ENCODE results near the gene ST3GAL6.

ST3GAL6 gene, protein sequence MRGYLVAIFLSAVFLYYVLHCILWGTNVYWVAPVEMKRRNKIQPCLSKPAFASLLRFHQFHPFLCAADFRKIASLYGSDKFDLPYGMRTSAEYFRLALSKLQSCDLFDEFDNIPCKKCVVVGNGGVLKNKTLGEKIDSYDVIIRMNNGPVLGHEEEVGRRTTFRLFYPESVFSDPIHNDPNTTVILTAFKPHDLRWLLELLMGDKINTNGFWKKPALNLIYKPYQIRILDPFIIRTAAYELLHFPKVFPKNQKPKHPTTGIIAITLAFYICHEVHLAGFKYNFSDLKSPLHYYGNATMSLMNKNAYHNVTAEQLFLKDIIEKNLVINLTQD

GRCh38 chr3:98763076-98763475 lies at the start of gene ST3GAL6:
Gene ST3GAL6, plus strand, starts transcription at chr3:98763340. Its CDS starts 5,101 bp downstream, at chr3:98768441.
- no peak for DNase-seq (ENCODE audit: low read depth in 2 of 2)

DNA sequence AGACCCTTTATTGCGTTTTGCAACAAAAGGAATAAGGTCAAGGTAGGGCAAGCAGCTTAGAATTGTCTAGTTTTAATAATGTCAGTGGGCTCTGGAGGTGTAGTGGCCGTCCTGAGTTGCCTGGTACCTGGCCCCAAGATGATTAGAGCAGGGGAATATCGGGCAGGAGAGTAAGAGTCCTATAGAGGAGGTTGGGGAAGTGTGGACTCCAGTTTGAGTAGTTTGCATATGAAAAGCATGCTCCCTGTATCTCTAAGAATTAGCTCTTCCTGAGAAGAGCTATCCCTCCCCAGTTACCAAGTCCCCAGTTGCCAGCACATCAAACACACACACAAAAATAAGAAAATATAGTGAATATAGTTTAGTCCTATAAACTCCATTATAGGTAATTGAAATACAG lies 49.2 kb upstream of the ST3GAL6 start:
- no peak for DNase-seq (ENCODE audit: low read depth in 2 of 2)

GRCh38 chr3:98717584-98717983 lies 45.6 kb upstream of the ST3GAL6 start:
- no peak for DNase-seq (ENCODE audit: low read depth in 2 of 2)

DNA sequence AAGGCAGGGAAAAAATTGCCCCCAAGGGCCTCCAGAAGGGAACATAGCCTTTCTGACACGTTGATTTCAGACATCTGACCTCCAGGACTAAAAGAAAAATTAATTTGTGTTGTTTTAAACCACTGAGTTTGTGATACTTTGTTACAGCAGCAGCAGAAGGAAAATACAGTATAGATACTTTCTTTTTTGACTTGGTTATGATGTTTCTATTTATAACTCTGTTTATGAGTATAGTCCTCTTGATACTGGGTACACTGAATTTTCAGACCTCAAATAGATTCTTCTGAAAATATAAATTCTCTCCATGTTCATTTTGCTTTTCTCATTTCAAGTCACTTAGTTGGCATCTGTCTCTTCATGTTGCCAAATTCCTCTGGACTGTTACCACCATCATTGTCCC lies 44.4 kb upstream of the ST3GAL6 start:
- no peak for DNase-seq (ENCODE audit: low read depth in 2 of 2)

GRCh38 chr3:98721776-98722175 lies 41.4 kb upstream of the ST3GAL6 start:
- DNase-seq (ENCODE audit: low read depth in 2 of 2) = no peak

GRCh38 chr3:98722389-98722788 lies 40.8 kb upstream of the ST3GAL6 start:
- no peak for DNase-seq (ENCODE audit: low read depth in 2 of 2)

DNA sequence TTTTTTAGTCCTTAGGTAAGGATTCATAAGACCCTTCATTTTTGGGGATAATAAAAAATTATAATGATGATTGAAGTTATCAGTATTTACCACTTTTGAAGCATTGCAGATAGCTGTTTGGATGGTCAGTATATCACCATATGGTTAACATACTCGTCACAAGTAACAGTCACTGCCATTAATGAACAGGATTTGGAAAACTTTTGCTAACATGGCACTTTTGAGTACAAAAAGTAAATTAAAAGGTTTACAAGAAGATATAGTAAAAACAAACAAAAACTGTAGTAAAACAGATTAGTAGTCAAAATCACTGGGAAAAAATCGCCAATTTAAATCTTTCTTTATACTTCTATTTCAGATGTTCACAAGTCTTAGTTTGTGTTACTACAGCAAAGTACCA lies 37.8 kb upstream of the ST3GAL6 start:
- no peak for DNase-seq (ENCODE audit: low read depth in 2 of 2)

DNA sequence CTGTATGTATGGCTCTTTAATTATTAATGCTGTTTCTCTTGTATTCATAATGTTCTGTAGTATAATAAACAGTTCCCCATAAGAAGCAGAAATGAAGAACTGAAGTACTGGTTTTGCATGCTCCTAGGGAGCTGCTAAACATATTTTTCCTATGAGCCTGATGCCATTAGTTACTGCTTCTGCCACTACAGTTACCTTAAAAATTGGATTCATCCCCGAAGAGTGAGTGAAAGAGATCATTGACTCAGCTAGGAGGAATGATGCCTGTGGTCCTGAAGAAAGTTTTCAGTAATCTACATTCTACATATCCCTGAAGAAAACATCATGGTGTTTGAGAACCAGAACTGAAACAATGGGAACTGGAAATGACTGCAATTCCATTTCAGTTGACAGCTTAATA lies 37.1 kb upstream of the ST3GAL6 start:
- no peak for DNase-seq (ENCODE audit: low read depth in 2 of 2)

DNA sequence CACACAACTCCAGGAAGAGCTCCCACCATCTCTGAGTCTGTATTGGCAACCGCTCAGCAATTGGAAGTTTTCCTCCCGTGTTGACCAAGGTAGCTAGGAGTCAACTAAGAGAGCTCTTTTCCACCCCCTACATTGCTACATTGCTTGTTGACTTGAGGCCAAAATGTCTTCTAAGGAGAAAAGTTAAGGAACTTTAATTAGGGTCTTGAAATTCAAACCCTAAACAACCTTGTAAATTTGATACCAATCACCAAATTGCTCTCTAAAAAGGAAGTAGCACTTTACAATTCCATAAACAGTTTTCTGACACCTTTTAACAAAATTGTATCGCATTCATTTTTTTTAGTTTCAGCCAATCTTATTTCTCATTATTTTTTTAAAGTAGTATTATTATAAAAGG lies 35.5 kb upstream of the ST3GAL6 start:
- DNase-seq (ENCODE audit: low read depth in 2 of 2) = no peak

GRCh38 chr3:98728672-98729071 lies 34.5 kb upstream of the ST3GAL6 start:
- DNase-seq (ENCODE audit: low read depth in 2 of 2) = no peak

GRCh38 chr3:98730338-98730737 lies 32.8 kb upstream of the ST3GAL6 start:
- no peak for DNase-seq (ENCODE audit: low read depth in 2 of 2)

DNA sequence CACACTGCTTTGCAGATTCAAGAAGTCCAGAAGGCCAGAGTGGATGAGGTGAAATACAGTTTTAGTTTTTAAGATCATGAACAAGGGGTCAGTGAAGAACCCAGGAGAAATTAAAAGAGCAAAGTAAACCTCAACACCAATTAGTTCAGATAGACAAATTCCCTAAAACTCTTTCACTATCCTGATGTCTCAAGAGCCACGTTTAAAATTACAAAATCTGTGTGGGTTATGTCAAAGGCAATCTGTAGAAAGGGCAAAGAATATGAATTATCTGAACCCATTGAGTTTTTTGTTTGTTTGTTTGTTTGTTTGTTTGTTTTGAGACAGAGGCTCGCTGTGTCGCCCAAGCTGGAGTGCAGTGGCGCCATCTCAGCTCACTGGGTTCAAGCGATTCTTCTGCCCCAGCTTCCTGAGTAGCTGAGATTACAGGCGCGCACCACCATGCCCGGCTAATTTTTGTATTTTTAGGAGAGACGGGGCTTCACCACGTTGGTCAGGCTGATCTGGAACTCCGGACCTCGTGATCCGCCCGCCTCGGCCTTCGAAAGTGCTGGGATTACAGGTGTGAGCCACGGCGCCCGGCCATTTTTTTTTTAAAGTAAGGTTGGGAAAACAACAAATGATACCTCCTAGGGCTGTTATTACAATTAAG lies 32.1 kb upstream of the ST3GAL6 start:
- no peak for DNase-seq (ENCODE audit: low read depth in 2 of 2)

- DNase-seq (ENCODE audit: low read depth in 2 of 2) = no peak
Observed at GRCh38 chr3:98731720-98732285, 31.3 kb upstream of the ST3GAL6 start.

DNA sequence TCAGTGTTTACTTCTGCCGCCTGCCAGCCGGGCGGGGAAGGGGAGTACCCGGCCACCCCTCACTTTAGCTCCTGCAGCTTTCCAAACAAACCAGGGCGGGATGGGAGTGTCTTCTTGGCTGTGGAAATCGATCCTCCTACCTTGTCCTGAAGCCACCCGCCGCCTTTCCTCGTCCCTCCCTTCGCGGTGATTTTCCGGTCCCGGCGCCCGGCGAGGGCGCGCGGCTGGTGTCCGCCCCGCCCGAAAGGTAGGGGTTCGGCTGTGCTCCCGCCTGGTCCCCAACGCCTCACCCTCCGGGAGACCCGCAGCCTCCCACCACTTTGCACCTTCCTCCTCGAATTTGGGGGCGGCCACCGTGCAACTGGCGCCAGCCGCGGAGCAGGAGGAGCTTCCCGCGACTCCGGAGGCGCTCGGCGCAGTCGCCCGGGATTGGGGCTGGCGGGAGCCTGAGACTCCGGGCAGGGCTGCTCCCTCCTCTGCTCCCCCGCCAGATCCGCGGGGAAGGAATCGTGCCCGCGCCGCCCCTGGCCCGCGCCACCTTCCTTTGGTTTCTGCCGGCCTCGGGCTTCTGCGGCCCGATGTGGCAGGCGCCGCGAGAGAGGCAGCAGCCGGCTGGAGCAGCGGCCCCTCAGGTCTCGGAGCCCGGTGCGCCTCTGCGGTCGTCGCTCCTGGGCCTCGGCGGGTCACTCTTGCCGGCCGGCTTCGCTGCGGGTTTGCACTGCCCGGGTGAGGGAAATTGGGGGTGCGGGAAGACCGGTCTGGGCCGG lies 30.7 kb upstream of the ST3GAL6 start:
- DNase-seq (ENCODE audit: low read depth in 2 of 2) = no peak

- no peak for DNase-seq (ENCODE audit: low read depth in 2 of 2)
Observed at GRCh38 chr3:98733053-98733811, 29.9 kb upstream of the ST3GAL6 start.

DNA sequence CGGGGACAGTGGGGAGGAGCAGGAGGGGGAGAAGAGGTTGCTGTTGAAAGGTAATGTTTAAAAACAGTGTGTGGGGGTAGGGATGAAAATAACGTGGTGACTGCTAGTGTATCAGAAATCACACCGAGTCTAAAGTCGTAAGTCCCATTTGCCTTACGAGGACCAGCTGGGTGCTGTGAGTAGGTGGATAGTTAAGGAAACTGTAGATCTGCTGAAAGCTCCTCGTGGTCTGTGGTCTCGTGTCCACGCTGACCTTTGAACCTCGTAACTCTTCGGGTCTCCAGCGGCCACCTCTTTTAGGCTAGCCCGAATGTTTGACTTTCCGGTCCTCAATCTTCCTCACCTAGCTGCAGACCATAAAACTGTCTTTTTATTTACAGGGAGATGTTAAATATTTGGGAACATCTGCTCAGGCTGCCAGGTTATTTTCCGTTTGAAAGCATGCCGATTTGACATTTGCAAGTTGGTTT lies 29.3 kb upstream of the ST3GAL6 start:
- DNase-seq (ENCODE audit: low read depth in 2 of 2) = no peak

DNA sequence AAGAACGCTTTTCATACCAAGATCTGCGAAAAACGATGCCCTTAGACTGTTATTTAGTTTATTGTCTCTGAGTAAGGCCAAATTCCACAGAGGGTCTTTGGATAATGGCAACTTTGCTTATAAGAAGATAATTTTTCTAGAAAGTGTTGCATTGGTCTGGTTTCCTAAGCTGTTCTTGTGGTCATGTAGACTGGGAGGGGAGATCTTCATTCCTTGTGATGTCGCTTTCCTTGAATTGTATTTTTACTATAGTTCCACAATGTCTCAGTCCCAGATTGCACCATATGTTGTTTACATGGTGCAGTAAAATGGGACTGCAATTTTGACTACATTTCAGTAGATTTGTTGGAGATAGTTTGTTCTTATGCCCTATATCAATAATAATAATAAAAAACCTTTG lies 28.8 kb upstream of the ST3GAL6 start:
- no peak for DNase-seq (ENCODE audit: low read depth in 2 of 2)

DNA sequence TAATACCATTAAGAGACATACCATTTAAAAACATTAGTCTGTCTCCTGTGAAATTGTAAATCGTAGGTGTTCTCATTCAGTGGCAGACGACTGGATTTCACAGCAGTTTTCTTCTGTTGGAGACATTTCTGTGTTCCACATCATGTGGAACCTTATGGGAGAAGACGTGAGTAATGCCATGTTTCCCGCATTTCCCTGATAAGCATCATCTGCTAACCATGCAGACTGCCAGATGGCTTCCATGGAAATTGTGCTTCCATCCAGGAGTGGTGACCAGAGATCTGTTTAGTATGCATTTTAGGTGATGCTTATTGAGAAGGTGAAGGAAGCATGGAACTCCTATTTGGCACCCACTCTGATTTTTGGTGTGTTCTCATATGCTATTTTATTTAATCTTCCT lies 28.4 kb upstream of the ST3GAL6 start:
- DNase-seq (ENCODE audit: low read depth in 2 of 2) = no peak

- DNase-seq (ENCODE audit: low read depth in 2 of 2) = no peak
Observed at GRCh38 chr3:98735296-98735695, 27.8 kb upstream of the ST3GAL6 start.

DNA sequence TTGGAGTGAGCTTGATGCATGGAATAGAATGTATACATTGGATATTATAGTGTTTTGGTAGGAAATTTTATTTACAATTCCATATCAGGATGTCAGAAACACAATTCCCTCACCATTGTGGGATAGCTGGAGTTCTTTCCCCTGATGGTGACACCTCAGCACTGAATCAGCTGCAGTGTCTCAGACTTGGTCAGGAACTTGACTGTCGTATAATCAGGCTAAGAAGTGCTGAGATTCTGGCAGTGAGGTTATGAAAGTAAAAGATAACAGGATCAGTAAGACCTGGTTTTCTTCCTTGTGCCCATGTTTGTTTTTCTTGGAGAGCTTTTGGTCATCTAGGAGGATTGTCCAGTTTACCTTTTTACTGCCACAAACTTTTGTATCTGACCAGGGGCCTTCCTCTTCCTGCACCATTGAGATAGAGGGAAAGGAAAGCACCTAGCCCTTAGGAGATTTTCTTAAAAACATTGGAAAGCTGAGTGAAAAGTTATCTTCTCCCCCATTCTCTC lies 27.3 kb upstream of the ST3GAL6 start:
- DNase-seq (ENCODE audit: low read depth in 2 of 2) = no peak

DNA sequence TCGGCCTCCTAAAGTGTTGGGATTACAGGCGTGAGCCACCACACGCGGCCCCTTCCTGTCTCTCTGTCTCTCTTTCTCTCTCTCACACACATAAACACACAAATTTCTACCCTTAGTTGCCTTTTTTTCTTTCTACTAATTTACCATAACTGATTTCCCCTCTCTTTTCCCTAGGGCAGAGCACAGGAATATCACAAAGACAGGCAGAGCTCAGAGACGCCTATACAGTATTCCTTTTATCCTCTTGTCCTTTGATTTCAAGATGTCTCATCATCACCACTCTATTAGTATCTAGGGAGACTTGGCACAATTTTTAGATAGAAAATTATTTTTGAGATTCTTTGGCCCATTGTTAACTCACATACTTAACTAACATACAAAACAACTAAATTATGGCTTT lies 25.8 kb upstream of the ST3GAL6 start:
- DNase-seq (ENCODE audit: low read depth in 2 of 2) = no peak
